PC-9 (cell line): ENCODE data around the gene SH3RF3. TPM values are rescaled to one million over a fixed set of nuclear protein-coding genes. Genes with fewer than 3 reads are reported as not detected.
"Not testable (repeated sequence)": the region's sequence is repeated elsewhere in the genome, so short reads cannot be mapped to it uniquely, and the experiment has no call there.

Experiments used
- BruUV-seq: library from RNA; stranded (reverse); fragments of 400-500 nt; replicated peaks from 2 replicates; lab custom pipeline; 2021; lab: Mats Ljungman, UMichigan
- CTCF ChIA-PET: fragments of 300-600 bp; sonication (Branson Sonifier 250); formaldehyde crosslinking; loops from one replicate; lab custom pipeline; 2022; ENCODE audit warnings: antibody characterized with exemption; lab: Charles Lee
- POLR2A ChIA-PET: fragments of 300-600 bp; sonication (Branson Sonifier 250); formaldehyde crosslinking; loops from one replicate; lab custom pipeline; 2022; ENCODE audit warnings: antibody characterized with exemption; ENCODE audit not compliant: unreplicated experiment; lab: Charles Lee
- DNase-seq, 2 experiments: peaks; one replicate each; pipeline versions ENCODE4 v3.0.0 to v3.0.0-alpha.2; 2015 to 2022; ENCODE audit warnings: mixed read lengths in 1 of 2
- H2AFZ ChIP-seq: fragments of 200-600 bp; sonication (generic); 2 replicates; pipeline ENCODE4 v1.8.1; 2017; ENCODE audit warnings: antibody characterized with exemption
- H3F3A ChIP-seq: fragments of 200-600 bp; sonication (generic); 2 replicates; pipeline ENCODE4 v1.8.1; 2017; ENCODE audit warnings: antibody characterized with exemption, mild to moderate bottlenecking, low read depth; ENCODE audit not compliant: insufficient read depth
- H3K27ac ChIP-seq: fragments of 200-600 bp; sonication (generic); 2 replicates; pipeline ENCODE4 v1.6.1; 2016; ENCODE audit warnings: mixed run types
- H3K27me3 ChIP-seq: fragments of 200-600 bp; sonication (generic); 2 replicates; pipeline ENCODE4 v1.6.1; 2016; ENCODE audit warnings: low read depth, mixed run types; ENCODE audit not compliant: insufficient read depth
- H3K36me3 ChIP-seq: fragments of 200-600 bp; sonication (generic); 2 replicates; pipeline ENCODE4 v1.6.1; 2016; ENCODE audit warnings: low read depth, mixed run types
- H3K4me1 ChIP-seq: fragments of 200-600 bp; sonication (generic); replicated peaks from 2 replicates; pipeline ENCODE4 v1.6.1; 2016; ENCODE audit warnings: mixed run types; ENCODE audit not compliant: insufficient read depth
- H3K4me2 ChIP-seq: fragments of 200-600 bp; sonication (generic); 2 replicates; pipeline ENCODE4 v1.6.1; 2017; ENCODE audit warnings: mixed run types
- H3K4me3 ChIP-seq: fragments of 200-600 bp; sonication (generic); 2 replicates; pipeline ENCODE4 v1.6.1; 2016; ENCODE audit warnings: mixed run types
- H3K79me2 ChIP-seq: fragments of 200-600 bp; sonication (generic); 2 replicates; pipeline ENCODE4 v1.6.1; 2017; ENCODE audit warnings: low read depth, mixed run types
- H3K9me2 ChIP-seq: fragments of 200-600 bp; sonication (generic); 2 replicates; pipeline ENCODE4 v1.8.1; 2017; ENCODE audit warnings: mild to moderate bottlenecking; ENCODE audit not compliant: insufficient read depth
- H3K9me3 ChIP-seq: fragments of 200-600 bp; sonication (generic); 2 replicates; pipeline ENCODE4 v1.8.1; 2016; ENCODE audit warnings: low read depth; ENCODE audit not compliant: insufficient read depth
- H4K20me1 ChIP-seq: fragments of 200-600 bp; sonication (generic); 2 replicates; pipeline ENCODE4 v1.8.1; 2017; ENCODE audit not compliant: insufficient read depth
- CTCF ChIP-seq: fragments of 200-600 bp; sonication (generic); conservative IDR thresholded peaks from 2 replicates; pipeline ENCODE4 v1.6.1; 2017; ENCODE audit warnings: mixed run types, antibody characterized with exemption, mild to moderate bottlenecking, moderate library complexity
- EZH2 ChIP-seq: fragments of 200-600 bp; sonication (generic); IDR thresholded peaks from 2 replicates; pipeline ENCODE4 v1.8.0; 2017; ENCODE audit warnings: antibody characterized with exemption, low read depth
- intact Hi-C: fragments of 100-400 bp; cut with micrococcal nuclease; formaldehyde crosslinking; loops from one replicate; pipeline ENCODE4 v1.10.0; 2022; ENCODE audit not compliant: unreplicated experiment
- total RNA-seq: library from RNA; stranded (reverse); gene quantifications from 2 replicates; pipeline ENCODE4 v1.2.3, GENCODE V29; 2021

The SH3RF3 gene
- total RNA-seq, 1 experiment from 2014 or later, result 6.1 TPM

- no peak overlapping the region for H3K4me2 ChIP-seq
- intact Hi-C loops, result no loop called here
- H3K4me1 ChIP-seq, result no peaks in the 10 kb centered on the region
- no peaks in the 10 kb centered on the region; the same call in 1 of the 2 replicates for H3K9me3 ChIP-seq
- H3K79me2 ChIP-seq, result no peaks in the 10 kb centered on the region
- H3K9me2 ChIP-seq, result no peaks in the 10 kb centered on the region
- BruUV-seq, result no TSS peak
- no peak overlapping the region for H3K27ac ChIP-seq
- no peaks in the 10 kb centered on the region for H3K36me3 ChIP-seq
- H3K27me3 ChIP-seq, result no peaks in the 10 kb centered on the region
- no peak overlapping the region for H3K4me3 ChIP-seq
- DNase-seq, result no peak
- ChIA-PET POLR2A (no interaction called here), CTCF (no interaction called here)
- TF ChIP-seq EZH2, result no peak
- TF ChIP-seq CTCF, result no peak
- no peaks in the 10 kb centered on the region for H3F3A ChIP-seq
- no peak overlapping the region for H2AFZ ChIP-seq
- H4K20me1 ChIP-seq, result no peaks in the 10 kb centered on the region
These were observed 404.8 kb downstream of the SH3RF3 start for GRCh38 chr2:109533823-109534222.

GRCh38 chr2:109535217-109535946 lies 406.4 kb downstream of the SH3RF3 start:
- no peak for TF ChIP-seq EZH2
- no peak for TF ChIP-seq CTCF
- Histone ChIP-seq H3K4me1 (no peaks in the 10 kb centered on the region), H3K27ac (no peak overlapping the region), H3F3A (no peaks in the 10 kb centered on the region), H3K36me3 (no peaks in the 10 kb centered on the region), H4K20me1 (no peaks in the 10 kb centered on the region), H2AFZ (no peak overlapping the region), H3K27me3 (no peaks in the 10 kb centered on the region), H3K4me3 (no peak overlapping the region), H3K9me3 (no peaks in the 10 kb centered on the region; the same call in 1 of the 2 replicates), H3K79me2 (no peaks in the 10 kb centered on the region), H3K4me2 (no peak overlapping the region), H3K9me2 (no peaks in the 10 kb centered on the region)
- no peak for DNase-seq
- ChIA-PET CTCF (no interaction called here), POLR2A (no interaction called here)
- no TSS peak for BruUV-seq
- intact Hi-C loops, result no loop called here

GRCh38 chr2:109536556-109536955 lies 407.6 kb downstream of the SH3RF3 start:
- H3K9me2 ChIP-seq, H2AFZ ChIP-seq, H3K4me3 ChIP-seq, H3K4me1 ChIP-seq, H3K36me3 ChIP-seq, H3F3A ChIP-seq, CTCF ChIA-PET, H3K27me3 ChIP-seq, H3K4me2 ChIP-seq, H3K27ac ChIP-seq, POLR2A ChIA-PET, H4K20me1 ChIP-seq, DNase-seq, H3K9me3 ChIP-seq, intact Hi-C loops, BruUV-seq, H3K79me2 ChIP-seq: not testable (repeated sequence)
